ENCODE data around the gene UVRAG. TPM values are rescaled to one million over a fixed set of nuclear protein-coding genes. Genes with fewer than 3 reads are reported as not detected.
"Not testable (repeated sequence)": the region's sequence is repeated elsewhere in the genome, so short reads cannot be mapped to it uniquely, and the experiment has no call there.

The UVRAG gene
- total RNA-seq, 4 donors from 2014 or later, result 14.6 to 28.0 (median 20.7) TPM

DNA sequence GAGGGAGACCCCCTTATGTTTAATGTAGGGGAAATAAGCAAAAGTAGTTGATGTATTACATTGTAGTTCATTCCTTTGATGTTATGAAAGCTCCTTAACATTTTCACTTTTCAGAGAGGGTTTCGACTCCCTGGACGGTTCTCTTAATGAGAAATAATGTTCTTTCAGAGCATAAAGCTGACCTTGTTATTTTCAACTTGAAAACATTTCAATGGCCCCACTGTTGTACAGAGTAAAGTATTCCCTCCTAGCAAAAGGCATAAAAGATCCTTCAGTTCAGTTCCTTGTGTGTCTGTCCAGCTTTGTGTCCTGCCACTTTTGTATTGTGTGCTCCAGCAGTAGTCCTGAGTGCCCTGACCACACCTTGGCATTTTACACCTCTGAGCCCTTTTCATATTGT lies 63.9 kb downstream of the UVRAG start:
- intact Hi-C loops (cut with DNase I; ENCODE audit: low total_unique reads), result no loop called here
- no peak for DNase-seq (ENCODE audit: low spot score in 2 of 2)
- TF ChIP-seq, protein P1, sequence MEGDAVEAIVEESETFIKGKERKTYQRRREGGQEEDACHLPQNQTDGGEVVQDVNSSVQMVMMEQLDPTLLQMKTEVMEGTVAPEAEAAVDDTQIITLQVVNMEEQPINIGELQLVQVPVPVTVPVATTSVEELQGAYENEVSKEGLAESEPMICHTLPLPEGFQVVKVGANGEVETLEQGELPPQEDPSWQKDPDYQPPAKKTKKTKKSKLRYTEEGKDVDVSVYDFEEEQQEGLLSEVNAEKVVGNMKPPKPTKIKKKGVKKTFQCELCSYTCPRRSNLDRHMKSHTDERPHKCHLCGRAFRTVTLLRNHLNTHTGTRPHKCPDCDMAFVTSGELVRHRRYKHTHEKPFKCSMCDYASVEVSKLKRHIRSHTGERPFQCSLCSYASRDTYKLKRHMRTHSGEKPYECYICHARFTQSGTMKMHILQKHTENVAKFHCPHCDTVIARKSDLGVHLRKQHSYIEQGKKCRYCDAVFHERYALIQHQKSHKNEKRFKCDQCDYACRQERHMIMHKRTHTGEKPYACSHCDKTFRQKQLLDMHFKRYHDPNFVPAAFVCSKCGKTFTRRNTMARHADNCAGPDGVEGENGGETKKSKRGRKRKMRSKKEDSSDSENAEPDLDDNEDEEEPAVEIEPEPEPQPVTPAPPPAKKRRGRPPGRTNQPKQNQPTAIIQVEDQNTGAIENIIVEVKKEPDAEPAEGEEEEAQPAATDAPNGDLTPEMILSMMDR (IDR thresholded peaks at IDR 0.05), result no peak
- TF ChIP-seq POLR2A (IDR thresholded peaks at IDR 0.05), result no peak
- H3K4me3 ChIP-seq (ENCODE audit: low read depth, poor library complexity, severe bottlenecking), result no peak overlapping the region
- 81 to 90% methylated on average over 2 of the region's 2 CpGs for WGBS, 2 donors

- intact Hi-C loops (cut with DNase I; ENCODE audit: low total_unique reads), result no loop called here
- no peak overlapping the region for H3K4me3 ChIP-seq (ENCODE audit: low read depth, poor library complexity, severe bottlenecking)
- 81 to 82% methylated on average over 9 of the region's 9 CpGs for WGBS, 2 donors
- no peak for DNase-seq (ENCODE audit: low spot score in 2 of 2)
- TF ChIP-seq, protein P1 (IDR thresholded peaks at IDR 0.05), result no peak
- no peak for TF ChIP-seq POLR2A (IDR thresholded peaks at IDR 0.05)
Observed at GRCh38 chr11:75879737-75880136, 64.7 kb downstream of the UVRAG start.

DNA sequence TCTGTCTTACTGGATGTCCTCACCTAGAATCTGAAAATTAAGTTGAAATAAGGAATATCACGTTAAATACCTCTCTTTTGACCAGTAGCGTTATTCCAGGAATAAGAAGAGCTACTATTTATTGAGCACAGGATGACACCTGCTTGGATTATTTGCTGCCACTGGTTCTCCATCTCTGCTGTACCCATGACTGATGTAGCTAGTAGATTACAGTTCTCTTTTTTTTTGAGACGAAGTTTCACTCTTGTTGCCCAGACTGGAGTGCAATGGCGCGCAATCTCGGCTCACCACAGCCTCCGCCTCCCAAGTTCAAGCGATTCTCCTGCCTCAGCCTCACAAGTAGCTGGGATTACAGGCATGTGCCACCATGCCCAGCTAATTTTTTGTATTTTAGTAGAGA lies 65.3 kb downstream of the UVRAG start:
- DNase-seq (ENCODE audit: low spot score in 2 of 2); intact Hi-C loops (cut with DNase I; ENCODE audit: low total_unique reads); H3K4me3 ChIP-seq (ENCODE audit: low read depth, poor library complexity, severe bottlenecking): not testable (repeated sequence)
- WGBS, 2 donors, result 88% methylated on average over 8 of the region's 8 CpGs

GRCh38 chr11:75884321-75884720 lies 69.3 kb downstream of the UVRAG start:
- no peak for TF ChIP-seq POLR2A (IDR thresholded peaks at IDR 0.05)
- TF ChIP-seq, protein P1 (IDR thresholded peaks at IDR 0.05), result no peak
- intact Hi-C loops (cut with DNase I; ENCODE audit: low total_unique reads), result no loop called here
- no peak for DNase-seq (ENCODE audit: low spot score in 2 of 2)
- no peak overlapping the region for H3K4me3 ChIP-seq (ENCODE audit: low read depth, poor library complexity, severe bottlenecking)

DNA sequence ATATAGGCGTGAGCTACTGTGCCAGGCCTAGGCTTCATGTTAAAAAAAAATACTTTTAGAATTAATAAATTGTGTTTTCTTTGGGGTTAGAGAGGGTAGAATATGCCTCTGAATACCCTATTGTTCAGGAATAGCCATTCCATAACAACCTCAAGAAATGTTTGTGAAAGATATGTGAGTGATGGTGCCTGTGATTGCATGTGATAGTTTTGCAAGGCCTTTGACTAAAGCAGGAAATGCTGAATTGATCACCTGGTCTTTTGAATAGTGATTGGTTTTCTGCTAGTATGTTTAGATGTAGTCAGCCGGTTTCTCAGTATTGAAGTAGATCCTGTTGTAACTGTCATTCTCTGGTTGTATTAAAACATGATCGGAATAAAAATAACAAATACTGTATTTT lies 73.4 kb downstream of the UVRAG start:
- no peak for DNase-seq (ENCODE audit: low spot score in 2 of 2)
- TF ChIP-seq, protein P1 (IDR thresholded peaks at IDR 0.05), result no peak
- no peak for TF ChIP-seq POLR2A (IDR thresholded peaks at IDR 0.05)
- intact Hi-C loops (cut with DNase I; ENCODE audit: low total_unique reads), result no loop called here
- no peak overlapping the region for H3K4me3 ChIP-seq (ENCODE audit: low read depth, poor library complexity, severe bottlenecking)
- 96% methylated on average over 3 of the region's 3 CpGs for whole genome bisulfite sequencing, 2 donors

DNA sequence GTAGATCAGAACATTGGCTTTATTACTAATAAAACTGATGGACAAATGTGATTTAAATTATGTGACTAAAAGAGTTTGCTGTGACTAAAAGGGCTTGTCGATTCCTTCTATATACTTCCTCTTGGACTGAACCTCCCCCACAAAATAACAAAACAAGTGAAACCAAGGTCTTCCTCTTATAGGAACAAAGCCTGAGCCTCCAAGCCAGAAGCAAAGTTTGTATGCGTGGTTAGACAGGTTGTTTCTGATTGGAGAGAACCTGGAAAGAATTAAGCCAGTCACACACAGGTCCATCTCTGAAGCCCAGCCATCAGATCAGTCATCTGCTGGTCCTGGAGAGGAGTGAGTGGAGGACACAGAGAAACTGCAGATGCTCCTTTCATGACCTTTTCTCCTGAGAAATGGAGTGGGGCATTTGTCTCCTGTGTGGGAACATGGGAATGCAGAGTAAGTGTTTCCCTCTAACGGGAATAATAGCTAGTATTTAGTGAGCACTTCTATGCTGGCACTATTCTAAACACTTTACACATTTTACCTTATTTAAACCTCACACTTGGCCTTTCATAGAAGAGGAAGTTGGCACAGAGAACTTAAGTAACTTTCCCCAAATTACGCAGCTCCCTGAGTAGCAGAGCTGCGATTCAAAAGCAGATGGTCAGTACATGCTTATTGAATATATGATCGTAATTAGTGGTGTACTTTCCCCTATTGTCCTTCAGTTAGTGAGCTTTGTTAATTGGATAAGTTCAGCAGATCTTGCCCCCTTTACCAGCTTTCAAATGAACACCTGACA lies 77.1 kb downstream of the UVRAG start:
- intact Hi-C loops (cut with DNase I; ENCODE audit: low total_unique reads), result loop anchor here (10.0 kb wide), 1 partner anchor 433 kb away; no protein-coding TSS in a partner anchor
- H3K4me3 ChIP-seq (ENCODE audit: low read depth, poor library complexity, severe bottlenecking), result no peak overlapping the region
- 80 to 81% methylated on average over 6 of the region's 6 CpGs for WGBS, 2 donors
- TF ChIP-seq POLR2A (IDR thresholded peaks at IDR 0.05), result no peak
- TF ChIP-seq, protein P1 (IDR thresholded peaks at IDR 0.05), result no peak
- DNase-seq (ENCODE audit: low spot score in 2 of 2), result no peak

Measured in lower leg skin (tissue), 4 donors.